HFFc6 (cell line): ENCODE data around the gene FRMD4A. TPM values are rescaled to one million over a fixed set of nuclear protein-coding genes. Genes with fewer than 3 reads are reported as not detected.
A peak's percentile ranks its signal among the peaks of the same experiment; 100 is the strongest.

Experiments
- DNase-seq: peaks from one replicate; pipeline ENCODE4 v3.0.0-alpha.2; 2018
- H3K27ac Mint-ChIP-seq: 2 replicates; pipeline ENCODE4 v1.8.0; 2020; ENCODE audit warnings: mild to moderate bottlenecking, mixed read lengths
- H3K27me3 Mint-ChIP-seq: 2 replicates; pipeline ENCODE4 v1.8.0; 2021; ENCODE audit warnings: mild to moderate bottlenecking, moderate library complexity, mixed read lengths; ENCODE audit not compliant: insufficient read depth
- H3K36me3 Mint-ChIP-seq: 2 replicates; pipeline ENCODE4 v1.8.0; 2021; ENCODE audit warnings: low read depth, mixed read lengths
- H3K4me1 Mint-ChIP-seq: 2 replicates; pipeline ENCODE4 v1.8.0; 2020; ENCODE audit warnings: low read depth, mixed read lengths
- H3K4me3 Mint-ChIP-seq: 2 replicates; pipeline ENCODE4 v1.8.0; 2020; ENCODE audit warnings: mild to moderate bottlenecking, moderate library complexity, mixed read lengths
- H3K9me3 Mint-ChIP-seq: 2 replicates; pipeline ENCODE4 v1.8.0; 2020; ENCODE audit warnings: mild to moderate bottlenecking, mixed read lengths
- CTCF ChIP-seq: fragments of 200-600 bp; sonication (generic); IDR thresholded peaks from 2 replicates; pipeline ENCODE4 v1.5.0; 2021; ENCODE audit warnings: antibody characterized with exemption, mild to moderate bottlenecking
- total RNA-seq, 6 experiments: library from RNA; stranded (reverse); fragmentation: NEBNext Ultra II Directional; extraction: Animal tissue kit (Norgen Biotek cat#: 25700); gene quantifications; 2 replicates in 1 of 6; 3 replicates in 5 of 6; pipeline ENCODE4 v1.2.3, GENCODE V29; 2021

FRMD4A gene
- total RNA-seq, 6 experiments from 2014 or later = 76.7 to 117 (median 92.3) TPM

GRCh38 chr10:13732465-13732881, 598.3 kb downstream of the FRMD4A start:
- Mint-ChIP-seq H3K9me3 (no peaks in the 10 kb centered on the region), H3K27ac (peak overlapping the region; percentile 55; the same call in 1 of the 2 replicates), H3K4me1 (no peaks in the 10 kb centered on the region), H3K27me3 (peaks cover 3% of the 10 kb centered on the region), H3K36me3 (peaks cover 42% of the 10 kb centered on the region), H3K4me3 (no peak overlapping the region)
- TF ChIP-seq CTCF = no peak
- no peak for DNase-seq

GRCh38 chr10:13731799-13732198, 598.9 kb downstream of the FRMD4A start:
- no peak for DNase-seq
- H3K36me3 Mint-ChIP-seq = peaks cover 42% of the 10 kb centered on the region
- H3K27ac Mint-ChIP-seq = peak overlapping the region; percentile 55
- no peak for TF ChIP-seq CTCF
- H3K9me3 Mint-ChIP-seq = no peaks in the 10 kb centered on the region
- no peak overlapping the region for H3K4me3 Mint-ChIP-seq
- H3K27me3 Mint-ChIP-seq = peaks cover 6% of the 10 kb centered on the region
- no peaks in the 10 kb centered on the region for H3K4me1 Mint-ChIP-seq

- no peak overlapping the region for H3K4me3 Mint-ChIP-seq
- no peak for DNase-seq
- H3K4me1 Mint-ChIP-seq = peaks cover 6% of the 10 kb centered on the region; the same call in 1 of the 2 replicates
- no peak overlapping the region for H3K27ac Mint-ChIP-seq
- no peaks in the 10 kb centered on the region for H3K9me3 Mint-ChIP-seq
- no peak for TF ChIP-seq CTCF
- peaks cover 6% of the 10 kb centered on the region for H3K27me3 Mint-ChIP-seq
- H3K36me3 Mint-ChIP-seq = peaks cover 50% of the 10 kb centered on the region
Observed at GRCh38 chr10:13730956-13731355, 599.8 kb downstream of the FRMD4A start.

GRCh38 chr10:13730306-13730652, 600.4 kb downstream of the FRMD4A start:
- H3K9me3 Mint-ChIP-seq = no peaks in the 10 kb centered on the region
- peaks cover 12% of the 10 kb centered on the region for H3K4me1 Mint-ChIP-seq
- no peak overlapping the region for H3K27ac Mint-ChIP-seq
- TF ChIP-seq CTCF = no peak
- DNase-seq = no peak
- H3K36me3 Mint-ChIP-seq = peaks cover 51% of the 10 kb centered on the region
- H3K4me3 Mint-ChIP-seq = no peak overlapping the region
- H3K27me3 Mint-ChIP-seq = peaks cover 6% of the 10 kb centered on the region

GRCh38 chr10:13729586-13730305, 601.0 kb downstream of the FRMD4A start:
- DNase-seq = no peak
- TF ChIP-seq CTCF = no peak
- H3K27ac Mint-ChIP-seq = no peak overlapping the region
- H3K9me3 Mint-ChIP-seq = no peaks in the 10 kb centered on the region
- H3K4me3 Mint-ChIP-seq = no peak overlapping the region
- peaks cover 6% of the 10 kb centered on the region for H3K27me3 Mint-ChIP-seq
- H3K4me1 Mint-ChIP-seq = peaks cover 18% of the 10 kb centered on the region
- peaks cover 51% of the 10 kb centered on the region for H3K36me3 Mint-ChIP-seq
